Subcutaneous abdominal adipose tissue (tissue), 5 donors: ENCODE measurements around the gene GLYR1.
A peak's percentile ranks its signal among the peaks of the same experiment; 100 is the strongest.

ENCODE experiments used
- H3K27ac ChIP-seq: one replicate; pipeline ENCODE4 v1.7.0; 2013; ENCODE audit warnings: low read depth, mild to moderate bottlenecking, inconsistent platforms, low read length, moderate library complexity
- H3K27me3 ChIP-seq, 5 donors: one replicate each; pipeline ENCODE4 v1.7.0; 2013; ENCODE audit warnings: low read length in 5 of 5, inconsistent platforms in 1 of 5; ENCODE audit not compliant: control insufficient read depth in 5 of 5, insufficient read depth in 4 of 5
- H3K36me3 ChIP-seq, 5 donors: one replicate each; pipeline ENCODE4 v1.7.0; 2013; ENCODE audit warnings: low read length in 5 of 5; ENCODE audit not compliant: control insufficient read depth in 5 of 5, insufficient read depth in 5 of 5
- H3K4me1 ChIP-seq, 5 donors: one replicate each; pipeline ENCODE4 v1.7.0; 2013; ENCODE audit warnings: low read length in 5 of 5, mild to moderate bottlenecking in 3 of 5, moderate library complexity in 1 of 5; ENCODE audit not compliant: control insufficient read depth in 5 of 5, insufficient read depth in 5 of 5
- H3K4me3 ChIP-seq, 5 donors: one replicate each; pipeline ENCODE4 v1.7.0; 2013; ENCODE audit warnings: low read length in 5 of 5, low read depth in 1 of 5
- H3K9ac ChIP-seq, 5 donors: one replicate each; pipeline ENCODE4 v1.7.0; 2013; ENCODE audit warnings: low read length in 5 of 5, mild to moderate bottlenecking in 4 of 5, moderate library complexity in 3 of 5
- H3K9me3 ChIP-seq, 5 donors: one replicate each; pipeline ENCODE4 v1.7.0; 2013; ENCODE audit warnings: low read length in 5 of 5; ENCODE audit not compliant: control insufficient read depth in 5 of 5
- donor health status: healthy.
- donor health status: healthy.
- donor health status: healthy.
- donor health status: healthy.
- donor health status: healthy.

The GLYR1 gene

DNA sequence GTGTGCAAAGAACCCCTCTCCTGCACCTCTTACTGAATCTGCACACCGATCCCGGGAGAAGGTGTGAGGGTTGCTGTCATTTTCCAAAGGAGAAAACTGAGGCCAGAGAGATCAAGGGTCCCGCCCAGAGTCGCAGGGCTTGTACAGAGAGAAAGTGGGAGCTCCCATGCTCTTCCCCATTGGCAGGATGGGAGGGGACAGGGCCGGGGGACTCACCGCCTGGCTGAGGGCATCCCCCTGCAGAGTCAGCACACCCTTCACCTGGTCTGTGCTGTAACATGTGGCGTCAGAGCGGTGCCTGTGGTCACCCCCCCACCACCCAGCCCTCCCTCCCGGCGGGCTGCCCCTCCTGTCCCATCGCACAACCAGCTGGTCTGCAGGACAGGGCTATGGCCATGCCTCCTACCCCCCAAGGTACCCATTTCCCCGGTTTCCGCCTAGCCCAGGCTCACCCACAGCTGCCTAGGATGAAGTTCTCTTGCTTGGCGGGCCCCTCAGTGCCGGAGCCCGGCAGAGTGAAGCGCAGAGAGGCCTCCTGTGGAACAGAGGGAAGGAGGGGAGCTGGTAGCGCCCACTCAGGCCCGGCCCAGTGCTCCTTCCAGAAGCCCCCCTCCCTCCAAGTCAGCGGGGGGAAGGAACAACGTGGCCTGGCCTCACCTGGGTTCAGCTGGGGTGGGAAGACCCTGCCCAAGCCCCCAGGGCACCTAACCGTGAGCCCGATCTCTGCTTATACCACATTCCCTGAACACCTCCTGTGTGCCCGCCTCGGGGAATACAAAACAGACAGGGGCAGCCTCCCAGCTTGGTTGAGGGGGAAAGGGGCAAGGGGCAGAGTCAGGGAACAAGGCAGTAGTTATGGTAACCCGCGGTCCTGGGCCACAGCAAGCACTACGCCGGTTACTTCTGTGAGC lies 45.8 kb downstream of the GLYR1 start:
- H3K9me3 ChIP-seq: no peaks in the 10 kb centered on the region
- no peak overlapping the region for H3K27ac ChIP-seq
- H3K4me3 ChIP-seq: peak overlapping the region; percentile 67 to 85 (median 76)
- H3K9ac ChIP-seq: peak overlapping the region in 4 of 5 donors; percentile 58 to 76 (median 68)
- no peaks in the 10 kb centered on the region for H3K27me3 ChIP-seq
- peaks cover 0 to 33% (median 18%) of the 10 kb centered on the region in 5 donors for H3K4me1 ChIP-seq
- H3K36me3 ChIP-seq: peaks cover 0 to 38% (median 21%) of the 10 kb centered on the region in 5 donors

GRCh38 chr16:4800290-4801041 lies 46.6 kb downstream of the GLYR1 start:
- Histone ChIP-seq H3K27me3 (no peaks in the 10 kb centered on the region), H3K9me3 (no peaks in the 10 kb centered on the region), H3K4me3 (peak overlapping the region in 1 of 5 donors; percentile 83), H3K9ac (no peak overlapping the region), H3K36me3 (peaks cover 0 to 32% (median 16%) of the 10 kb centered on the region in 5 donors), H3K27ac (no peak overlapping the region), H3K4me1 (peaks cover 0 to 33% (median 18%) of the 10 kb centered on the region in 5 donors)

DNA sequence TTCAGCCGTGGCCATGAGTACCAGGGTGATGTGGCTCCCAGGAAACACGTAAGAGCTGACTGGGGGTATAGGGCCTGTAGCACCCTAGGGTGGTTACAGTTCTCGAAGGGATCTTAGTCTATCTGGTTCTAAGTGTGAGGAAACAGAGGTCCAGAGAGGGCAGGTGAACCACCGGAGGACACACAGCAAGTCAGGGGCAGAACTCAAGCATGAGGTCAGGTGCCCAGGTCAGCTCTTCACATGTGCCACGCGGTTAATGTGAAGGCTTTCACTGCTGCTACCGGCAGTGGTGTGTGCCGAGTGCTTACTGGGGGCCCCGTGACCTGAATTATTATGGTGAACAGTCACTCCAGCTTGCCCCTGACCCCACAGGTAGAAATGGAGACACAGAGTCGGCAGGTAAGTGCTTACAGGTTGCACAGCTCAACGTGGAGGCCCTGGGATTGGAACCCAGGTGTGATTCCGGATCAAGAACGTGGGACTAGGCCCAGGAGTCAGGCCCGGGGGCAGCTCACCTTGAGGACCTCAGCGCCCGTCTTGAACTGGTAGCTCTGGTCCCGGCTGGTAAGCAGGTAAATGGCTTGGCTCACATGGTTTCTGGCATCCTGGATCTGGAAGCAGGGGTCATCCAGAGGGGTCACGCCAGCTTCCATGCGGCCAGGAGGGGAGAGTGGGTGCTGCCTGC lies 47.8 kb downstream of the GLYR1 start:
- peaks cover 0 to 33% (median 18%) of the 10 kb centered on the region in 5 donors for H3K4me1 ChIP-seq

GRCh38 chr16:4798456-4798855 lies 48.6 kb downstream of the GLYR1 start:
- Histone ChIP-seq H3K9me3 (no peaks in the 10 kb centered on the region), H3K36me3 (peaks cover 0 to 16% (median 3%) of the 10 kb centered on the region in 5 donors), H3K4me3 (no peak overlapping the region), H3K27ac (no peak overlapping the region), H3K27me3 (no peaks in the 10 kb centered on the region), H3K9ac (no peak overlapping the region), H3K4me1 (peaks cover 0 to 29% (median 17%) of the 10 kb centered on the region in 5 donors)

More for the DNA sequence above, 47.8 kb downstream of the GLYR1 start:
- Histone ChIP-seq H3K27me3 (no peaks in the 10 kb centered on the region), H3K9me3 (no peaks in the 10 kb centered on the region), H3K36me3 (peaks cover 0 to 20% (median 5%) of the 10 kb centered on the region in 5 donors), H3K4me3 (no peak overlapping the region), H3K27ac (no peak overlapping the region), H3K9ac (no peak overlapping the region)

GRCh38 chr16:4797805-4798252 lies 49.3 kb downstream of the GLYR1 start:
- Histone ChIP-seq H3K4me1 (peaks cover 0 to 23% (median 11%) of the 10 kb centered on the region in 5 donors), H3K27me3 (no peaks in the 10 kb centered on the region), H3K9ac (no peak overlapping the region), H3K9me3 (no peaks in the 10 kb centered on the region), H3K27ac (no peak overlapping the region), H3K4me3 (no peak overlapping the region), H3K36me3 (peaks cover 0 to 16% (median 3%) of the 10 kb centered on the region in 5 donors)

GRCh38 chr16:4796982-4797804 lies 49.9 kb downstream of the GLYR1 start:
- Histone ChIP-seq H3K4me3 (no peak overlapping the region), H3K9me3 (no peaks in the 10 kb centered on the region), H3K27ac (no peak overlapping the region), H3K27me3 (no peaks in the 10 kb centered on the region), H3K4me1 (peaks cover 0 to 22% (median 11%) of the 10 kb centered on the region in 5 donors), H3K9ac (no peak overlapping the region), H3K36me3 (peaks cover 0 to 16% (median 3%) of the 10 kb centered on the region in 5 donors)

GRCh38 chr16:4795828-4796572 lies 51.1 kb downstream of the GLYR1 start:
- Histone ChIP-seq H3K27me3 (no peaks in the 10 kb centered on the region), H3K9ac (no peak overlapping the region), H3K4me3 (no peak overlapping the region)

GRCh38 chr16:4795181-4795827 lies 51.8 kb downstream of the GLYR1 start, which contains the start of gene SMIM22:
SMIM22 (plus strand) TSS chr16:4795369; CDS start chr16:4795735, 366 bp downstream.
- H3K27ac ChIP-seq: no peak within 1 kb of the TSS
- H3K4me3 ChIP-seq: no peak within 1 kb of the TSS
- no peaks in the 10 kb centered on the region for H3K9me3 ChIP-seq
- peaks cover 0 to 16% (median 3%) of the 10 kb centered on the region in 5 donors for H3K36me3 ChIP-seq
- H3K27me3 ChIP-seq: no peaks in the 10 kb centered on the region
- peaks cover 0 to 3% (median 0%) of the 10 kb centered on the region in 5 donors for H3K4me1 ChIP-seq
- H3K9ac ChIP-seq: no peak within 1 kb of the TSS

More at GRCh38 chr16:4795828-4796572, 51.1 kb downstream of the GLYR1 start:
- H3K36me3 ChIP-seq: peaks cover 0 to 16% (median 3%) of the 10 kb centered on the region in 5 donors
- no peaks in the 10 kb centered on the region for H3K9me3 ChIP-seq
- H3K27ac ChIP-seq: no peak overlapping the region
- peaks cover 0 to 10% (median 0%) of the 10 kb centered on the region in 5 donors for H3K4me1 ChIP-seq
